Lung microvascular endothelial cell (primary cell): ENCODE data around the gene HLA-DQA1. TPM values are rescaled to one million over a fixed set of nuclear protein-coding genes. Genes with fewer than 3 reads are reported as not detected.
"Not testable (repeated sequence)": the region's sequence is repeated elsewhere in the genome, so short reads cannot be mapped to it uniquely, and the experiment has no call there.

Experiments
- DNase-seq, 2 donors: peaks; one replicate each; pipeline versions ENCODE4 v3.0.0 to v3.0.0-alpha.2; 2010; ENCODE audit warnings: low read depth in 2 of 2
- total RNA-seq: library from RNA; depleted of rRNA; stranded (reverse); fragments of >200 nt; gene quantifications from 2 replicates; pipeline ENCODE4 v1.2.1, GENCODE V29; 2014

Gene HLA-DQA1
- total RNA-seq, 1 donor from 2014 or later: not detected

GRCh38 chr6:32658268-32658897, 21.2 kb downstream of the HLA-DQA1 start:
- no peak for DNase-seq

- no peak for DNase-seq
These were observed 22.8 kb downstream of the HLA-DQA1 start for GRCh38 chr6:32659856-32660595.

- no peak for DNase-seq
These were observed 24.9 kb downstream of the HLA-DQA1 start for GRCh38 chr6:32662099-32662498.

GRCh38 chr6:32662836-32663235, 25.6 kb downstream of the HLA-DQA1 start:
- DNase-seq: no peak

GRCh38 chr6:32664354-32664753, 27.1 kb downstream of the HLA-DQA1 start:
- DNase-seq: no peak

- peak in 1 of 2 donors; percentile 21 for DNase-seq
These were observed 27.7 kb downstream of the HLA-DQA1 start for GRCh38 chr6:32664827-32665362.

GRCh38 chr6:32665661-32666060, 28.5 kb downstream of the HLA-DQA1 start:
- no peak for DNase-seq

GRCh38 chr6:32666420-32667300, 29.5 kb downstream of the HLA-DQA1 start, which contains the start of gene HLA-DQB1:
Gene HLA-DQB1 (minus strand): TSS chr6:32666657. CDS start chr6:32666607, 50 bp downstream.
- peak; percentile 24 to 56 for DNase-seq

GRCh38 chr6:32668226-32668747, 31.1 kb downstream of the HLA-DQA1 start:
- DNase-seq: peak; percentile 39 to 87

- DNase-seq: no peak
These were observed 32.0 kb downstream of the HLA-DQA1 start for GRCh38 chr6:32669240-32669639.

GRCh38 chr6:32669893-32670292, 32.7 kb downstream of the HLA-DQA1 start:
- DNase-seq: no peak

- DNase-seq: not testable (repeated sequence)
These were observed 34.7 kb downstream of the HLA-DQA1 start for GRCh38 chr6:32671908-32672307.

GRCh38 chr6:32674123-32674522, 36.9 kb downstream of the HLA-DQA1 start:
- not testable (repeated sequence) for DNase-seq

- DNase-seq: no peak
These were observed 42.3 kb downstream of the HLA-DQA1 start for GRCh38 chr6:32679492-32679891.

- DNase-seq: no peak
These were observed 42.8 kb downstream of the HLA-DQA1 start for GRCh38 chr6:32680055-32680454.

- DNase-seq: no peak
These were observed 47.0 kb downstream of the HLA-DQA1 start for GRCh38 chr6:32684246-32684645.

- DNase-seq: peak in 1 of 2 donors; percentile 28
These were observed 48.4 kb downstream of the HLA-DQA1 start for GRCh38 chr6:32685603-32686002.

- DNase-seq: peak; percentile 15 to 16
These were observed 52.6 kb downstream of the HLA-DQA1 start for GRCh38 chr6:32689531-32690501.

- DNase-seq: peak in 1 of 2 donors; percentile 38
These were observed 54.8 kb downstream of the HLA-DQA1 start for GRCh38 chr6:32692019-32692418.
